ENCODE measurements around the gene CNTNAP5.

The CNTNAP5 gene

DNA sequence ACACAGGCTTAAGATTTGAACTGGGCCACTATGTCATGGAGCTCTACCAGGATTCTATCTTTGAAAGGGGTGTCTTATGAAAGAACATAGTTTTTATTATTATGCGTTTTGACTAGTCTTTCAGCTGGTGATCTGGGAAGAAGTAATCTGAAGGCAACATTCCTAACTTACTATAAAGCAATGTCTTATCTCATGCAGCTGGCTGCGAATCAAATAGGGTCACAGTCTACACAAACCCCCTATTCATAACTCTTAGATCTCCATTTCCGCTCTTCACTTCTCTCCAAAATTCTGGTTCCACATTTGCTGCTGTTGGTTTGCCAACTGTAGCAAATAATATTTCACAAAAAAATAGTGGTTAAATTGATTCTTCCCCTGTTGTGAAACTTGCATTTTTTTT lies 813.3 kb downstream of the CNTNAP5 start:
- no peak for DNase-seq
- Mint-ChIP-seq H3K27me3 (no peaks in the 10 kb centered on the region), H3K4me1 (ENCODE audit: low read depth) (no peaks in the 10 kb centered on the region), H3K4me3 (no peak overlapping the region), H3K36me3 (ENCODE audit: low read depth) (no peaks in the 10 kb centered on the region), H3K27ac (no peak overlapping the region), H3K9me3 (peaks cover 2% of the 10 kb centered on the region)

DNA sequence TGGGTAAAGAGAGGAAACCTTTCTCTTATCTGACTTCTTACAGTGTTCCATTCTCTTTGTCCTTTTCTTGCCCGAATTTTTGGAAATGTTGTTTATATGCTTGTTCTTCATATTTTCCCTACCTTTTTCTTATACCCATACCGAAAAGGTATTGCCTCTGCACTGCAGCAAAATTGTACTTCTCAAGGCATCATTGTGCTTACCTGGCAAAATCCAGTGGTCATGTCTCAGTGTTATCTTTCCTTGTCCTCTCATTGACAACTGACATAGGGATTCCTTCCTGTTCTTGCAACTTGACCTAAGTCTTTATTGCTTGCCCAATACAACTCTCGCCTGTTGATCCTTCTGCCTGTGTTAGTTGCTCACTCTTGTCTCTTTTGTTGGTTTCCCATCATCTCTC lies 842.2 kb downstream of the CNTNAP5 start:
- no peaks in the 10 kb centered on the region for H3K27me3 Mint-ChIP-seq
- no peak for DNase-seq

DNA sequence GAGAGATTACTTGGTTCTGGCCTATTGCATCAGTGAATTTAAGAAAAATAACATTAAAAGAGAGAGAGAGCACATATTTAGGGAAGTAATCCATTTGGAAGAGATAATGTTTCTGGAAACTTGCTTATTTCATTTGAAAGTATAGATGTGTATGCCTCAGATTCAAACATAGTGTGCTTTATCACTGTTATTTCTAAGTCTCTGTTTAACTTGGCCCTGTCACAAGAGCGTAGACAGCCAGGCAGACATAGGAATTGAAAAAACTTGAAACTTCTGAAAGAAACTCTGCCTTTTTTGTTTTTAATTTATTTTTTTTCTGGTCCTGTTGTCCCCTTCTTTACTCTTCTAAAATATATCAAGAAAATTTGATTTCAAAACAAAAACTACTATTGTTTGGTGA lies 849.1 kb downstream of the CNTNAP5 start:
- Mint-ChIP-seq H3K9me3 (peaks cover 7% of the 10 kb centered on the region), H3K27ac (no peak overlapping the region), H3K36me3 (ENCODE audit: low read depth) (no peaks in the 10 kb centered on the region), H3K4me3 (no peak overlapping the region), H3K4me1 (ENCODE audit: low read depth) (no peaks in the 10 kb centered on the region), H3K27me3 (no peaks in the 10 kb centered on the region)
- no peak for DNase-seq

More for the DNA sequence above, 842.2 kb downstream of the CNTNAP5 start:
- H3K9me3 Mint-ChIP-seq: peaks cover 10% of the 10 kb centered on the region
- no peaks in the 10 kb centered on the region for H3K4me1 Mint-ChIP-seq (ENCODE audit: low read depth)
- no peak overlapping the region for H3K27ac Mint-ChIP-seq
- no peak overlapping the region for H3K4me3 Mint-ChIP-seq
- no peaks in the 10 kb centered on the region for H3K36me3 Mint-ChIP-seq (ENCODE audit: low read depth)

DNA sequence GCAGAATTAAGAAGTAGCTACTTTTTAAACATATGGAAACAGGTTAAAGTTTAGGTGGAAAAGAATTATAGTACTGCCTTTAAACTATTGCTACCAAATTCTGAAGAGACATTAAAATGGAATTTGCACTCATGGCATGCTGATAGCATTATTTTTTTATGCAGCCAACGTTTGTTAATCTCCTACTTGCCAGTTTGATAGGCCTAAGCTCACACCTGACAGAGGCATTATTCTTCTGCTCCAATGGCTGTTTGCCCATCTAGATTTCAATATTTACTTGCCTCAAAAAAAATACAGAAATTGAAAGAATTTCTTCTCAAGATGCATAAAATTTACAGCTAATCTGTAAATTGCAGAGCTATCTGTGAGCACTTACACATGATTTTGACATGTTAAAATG lies 849.6 kb downstream of the CNTNAP5 start:
- no peak for DNase-seq
- H3K9me3 Mint-ChIP-seq: peaks cover 7% of the 10 kb centered on the region
- no peaks in the 10 kb centered on the region for H3K4me1 Mint-ChIP-seq (ENCODE audit: low read depth)
- no peak overlapping the region for H3K27ac Mint-ChIP-seq
- no peak overlapping the region for H3K4me3 Mint-ChIP-seq
- no peaks in the 10 kb centered on the region for H3K36me3 Mint-ChIP-seq (ENCODE audit: low read depth)
- H3K27me3 Mint-ChIP-seq: no peaks in the 10 kb centered on the region

DNA sequence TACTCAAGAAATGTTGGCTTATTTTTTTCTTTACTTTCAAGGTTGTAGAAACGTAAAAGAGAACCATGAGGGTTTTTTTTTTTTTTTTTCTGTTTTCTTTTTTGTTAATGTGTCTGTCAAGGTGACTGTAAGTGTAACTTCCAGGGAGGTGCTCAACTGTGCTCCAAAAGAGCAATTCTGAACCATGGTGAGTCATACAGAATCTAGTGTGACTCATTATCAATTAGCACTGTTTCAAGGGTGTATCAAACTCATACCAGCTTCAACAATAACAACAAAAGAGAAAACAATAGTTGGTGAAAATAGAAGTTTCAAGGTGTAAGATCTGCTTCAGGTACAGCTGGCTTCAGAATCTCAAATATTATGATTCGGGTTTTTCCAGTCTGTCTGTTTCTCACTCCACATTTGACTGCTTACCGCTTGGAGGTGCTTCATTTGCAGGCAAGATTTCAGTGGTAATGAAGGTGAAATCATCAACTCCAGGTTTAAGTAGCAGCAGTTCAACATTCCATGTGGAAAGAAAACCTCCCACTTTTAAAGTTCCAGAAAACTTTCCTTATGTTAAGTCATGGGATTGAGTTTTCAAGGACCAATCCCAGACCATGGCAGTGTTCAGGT lies 850.6 kb downstream of the CNTNAP5 start:
- Mint-ChIP-seq H3K36me3 (ENCODE audit: low read depth) (no peaks in the 10 kb centered on the region), H3K27me3 (no peaks in the 10 kb centered on the region), H3K4me3 (no peak overlapping the region), H3K9me3 (peaks cover 8% of the 10 kb centered on the region), H3K27ac (no peak overlapping the region), H3K4me1 (ENCODE audit: low read depth) (no peaks in the 10 kb centered on the region)
- no peak for DNase-seq

DNA sequence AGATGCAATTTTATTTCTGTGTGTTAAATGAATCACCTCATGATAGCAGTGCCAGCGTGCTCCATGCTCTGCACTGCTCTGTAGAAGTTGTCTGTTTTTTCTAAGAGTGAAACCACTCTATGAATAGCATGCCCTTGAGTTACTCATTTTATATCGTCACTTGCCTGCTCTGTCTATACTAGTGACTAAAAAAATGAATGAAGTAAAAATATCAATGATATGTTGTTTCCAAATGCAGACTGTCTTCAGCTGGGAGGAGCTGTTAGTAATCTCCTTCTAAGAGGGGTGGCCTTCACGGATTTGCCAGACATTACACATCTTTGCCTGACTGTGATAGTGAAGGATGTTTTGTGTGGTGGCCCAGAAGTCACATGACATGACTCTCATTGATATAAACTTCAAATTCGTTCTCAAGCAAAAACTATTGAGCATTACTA lies 852.1 kb downstream of the CNTNAP5 start:
- no peak for DNase-seq
- no peaks in the 10 kb centered on the region for H3K27me3 Mint-ChIP-seq
- H3K27ac Mint-ChIP-seq: no peak overlapping the region

DNA sequence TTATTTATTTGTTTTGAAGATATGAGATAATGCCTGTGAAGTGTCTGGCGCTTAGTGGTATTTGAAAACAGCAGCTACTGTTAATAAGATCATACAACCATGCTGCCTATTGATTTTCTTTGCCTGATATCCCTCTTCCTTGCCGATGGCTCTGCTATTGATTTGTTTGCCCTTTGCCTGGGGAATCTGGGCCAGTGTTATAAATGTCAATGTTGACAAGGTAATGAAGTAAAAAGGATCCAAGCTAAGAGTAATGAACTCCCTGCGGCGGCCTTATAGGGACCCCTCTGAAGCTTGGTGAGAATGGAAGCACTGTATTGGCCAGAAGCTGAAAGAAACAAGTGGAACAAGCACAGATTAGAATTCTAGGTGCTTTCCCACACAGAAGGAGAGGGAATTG lies 854.6 kb downstream of the CNTNAP5 start:
- Mint-ChIP-seq H3K9me3 (peaks cover 16% of the 10 kb centered on the region), H3K4me1 (ENCODE audit: low read depth) (no peaks in the 10 kb centered on the region), H3K27me3 (no peaks in the 10 kb centered on the region), H3K27ac (no peak overlapping the region), H3K4me3 (no peak overlapping the region), H3K36me3 (ENCODE audit: low read depth) (no peaks in the 10 kb centered on the region)
- no peak for DNase-seq

More for the DNA sequence above, 852.1 kb downstream of the CNTNAP5 start:
- Mint-ChIP-seq H3K9me3 (peaks cover 9% of the 10 kb centered on the region), H3K4me1 (ENCODE audit: low read depth) (no peaks in the 10 kb centered on the region), H3K4me3 (no peak overlapping the region), H3K36me3 (ENCODE audit: low read depth) (no peaks in the 10 kb centered on the region)

DNA sequence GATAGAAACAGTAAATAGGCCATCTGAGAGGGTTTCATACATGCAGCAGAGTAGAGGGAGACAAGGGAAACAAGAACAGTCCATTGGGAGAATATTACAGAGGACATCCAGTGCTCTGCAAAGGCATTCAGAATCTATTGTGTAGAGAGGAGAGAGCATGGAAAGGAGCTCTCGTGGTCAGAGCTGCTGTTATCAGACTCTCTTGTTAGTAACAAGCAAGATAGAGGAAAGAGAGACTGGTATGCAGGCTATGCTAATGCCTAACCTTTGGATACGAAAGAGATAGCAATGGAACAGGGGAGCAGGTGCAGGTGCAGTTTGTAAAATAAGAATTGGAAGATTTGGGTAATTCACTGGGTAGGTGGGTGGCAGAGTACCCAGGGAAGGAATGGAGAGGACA lies 855.9 kb downstream of the CNTNAP5 start:
- Mint-ChIP-seq H3K27ac (no peak overlapping the region), H3K27me3 (no peaks in the 10 kb centered on the region), H3K4me3 (no peak overlapping the region), H3K9me3 (peaks cover 13% of the 10 kb centered on the region), H3K36me3 (ENCODE audit: low read depth) (no peaks in the 10 kb centered on the region), H3K4me1 (ENCODE audit: low read depth) (no peaks in the 10 kb centered on the region)
- DNase-seq: no peak

DNA sequence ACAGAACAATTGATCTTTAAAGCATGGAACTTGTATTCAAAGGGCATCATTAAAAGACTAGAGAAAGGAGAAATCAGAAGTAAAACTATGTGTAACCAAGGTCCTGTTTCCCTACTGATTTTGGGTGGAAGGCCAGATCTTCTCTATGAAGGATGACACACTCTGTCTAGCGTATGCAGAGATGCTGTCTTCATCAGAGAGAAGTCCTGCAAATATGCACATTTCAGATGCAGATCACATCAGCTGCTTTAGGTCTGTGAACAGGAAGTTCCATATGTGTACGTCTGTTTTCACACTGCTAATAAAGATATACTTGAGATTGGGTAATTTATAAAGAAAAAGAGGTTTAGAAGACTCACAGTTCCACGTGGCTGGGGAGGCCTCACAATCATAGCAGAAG lies 857.3 kb downstream of the CNTNAP5 start:
- no peaks in the 10 kb centered on the region for H3K4me1 Mint-ChIP-seq (ENCODE audit: low read depth)
- no peak overlapping the region for H3K4me3 Mint-ChIP-seq
- no peaks in the 10 kb centered on the region for H3K36me3 Mint-ChIP-seq (ENCODE audit: low read depth)
- H3K27ac Mint-ChIP-seq: no peak overlapping the region
- H3K27me3 Mint-ChIP-seq: no peaks in the 10 kb centered on the region
- H3K9me3 Mint-ChIP-seq: peaks cover 19% of the 10 kb centered on the region
- DNase-seq: no peak

DNA sequence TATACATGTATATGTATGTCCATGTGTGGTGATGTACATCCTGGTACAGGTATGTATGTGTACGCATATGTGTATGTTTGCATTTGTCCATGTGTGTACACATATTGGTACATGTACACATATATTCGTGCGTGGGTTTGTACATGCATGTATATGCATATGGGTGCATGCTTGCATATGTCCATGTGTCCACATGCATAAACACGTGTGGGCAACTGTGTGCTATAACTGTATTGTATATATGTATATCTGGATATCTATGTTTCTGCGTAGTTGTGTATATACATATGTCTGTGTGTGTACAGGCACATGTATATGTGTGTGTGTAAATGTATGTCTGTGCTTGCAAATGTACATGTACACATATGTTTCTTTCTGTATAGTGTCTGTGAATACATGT lies 858.5 kb downstream of the CNTNAP5 start:
- no peak overlapping the region for H3K27ac Mint-ChIP-seq
- H3K9me3 Mint-ChIP-seq: peaks cover 17% of the 10 kb centered on the region

DNA sequence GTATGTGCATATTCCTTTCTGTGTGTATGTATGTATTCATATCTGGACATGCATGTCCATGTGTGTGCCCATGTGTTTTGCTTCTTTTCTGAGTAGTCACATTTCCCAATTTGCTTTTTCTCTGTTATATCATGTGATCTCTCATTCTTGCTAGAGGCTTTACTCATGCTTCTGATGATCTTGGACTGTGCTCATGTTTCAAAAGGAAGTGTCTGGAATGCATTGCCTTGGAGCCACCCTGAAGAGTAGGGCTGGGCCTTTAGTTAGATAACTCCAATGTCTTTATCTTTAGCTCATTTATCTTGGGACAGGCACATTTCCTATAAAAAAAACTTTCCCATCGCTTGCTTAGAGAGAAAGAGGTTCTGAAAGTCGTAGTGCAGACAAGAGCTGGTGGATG lies 859.2 kb downstream of the CNTNAP5 start:
- H3K36me3 Mint-ChIP-seq (ENCODE audit: low read depth): no peaks in the 10 kb centered on the region
- no peak for DNase-seq
- H3K27ac Mint-ChIP-seq: no peak overlapping the region
- H3K4me3 Mint-ChIP-seq: no peak overlapping the region
- H3K9me3 Mint-ChIP-seq: peaks cover 15% of the 10 kb centered on the region
- H3K27me3 Mint-ChIP-seq: no peaks in the 10 kb centered on the region
- no peaks in the 10 kb centered on the region for H3K4me1 Mint-ChIP-seq (ENCODE audit: low read depth)

More for the DNA sequence above, 858.5 kb downstream of the CNTNAP5 start:
- Mint-ChIP-seq H3K4me3 (no peak overlapping the region), H3K4me1 (ENCODE audit: low read depth) (no peaks in the 10 kb centered on the region), H3K27me3 (no peaks in the 10 kb centered on the region), H3K36me3 (ENCODE audit: low read depth) (no peaks in the 10 kb centered on the region)
- DNase-seq: no peak

DNA sequence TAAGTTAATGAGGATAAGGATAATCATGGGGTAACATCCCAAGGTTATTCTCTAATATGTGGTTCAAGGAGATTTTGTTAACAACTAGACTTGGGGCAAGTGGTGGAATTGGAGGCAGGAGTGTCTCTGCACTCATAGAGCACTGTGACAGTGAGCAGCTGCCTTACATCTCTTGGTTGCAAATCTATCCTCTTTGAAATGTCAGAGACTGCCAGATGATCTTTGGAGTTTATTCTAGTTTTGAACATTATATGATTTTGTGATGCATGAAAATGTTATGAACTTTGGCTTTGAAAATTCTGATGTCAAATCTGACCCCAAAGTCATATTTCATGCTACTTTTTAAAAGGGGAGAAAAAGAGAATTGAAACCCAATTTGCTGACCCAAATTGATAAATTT lies 861.1 kb downstream of the CNTNAP5 start:
- no peak overlapping the region for H3K27ac Mint-ChIP-seq
- H3K36me3 Mint-ChIP-seq (ENCODE audit: low read depth): no peaks in the 10 kb centered on the region
- H3K9me3 Mint-ChIP-seq: peaks cover 14% of the 10 kb centered on the region
- no peaks in the 10 kb centered on the region for H3K4me1 Mint-ChIP-seq (ENCODE audit: low read depth)
- H3K4me3 Mint-ChIP-seq: no peak overlapping the region
- H3K27me3 Mint-ChIP-seq: no peaks in the 10 kb centered on the region
- no peak for DNase-seq

DNA sequence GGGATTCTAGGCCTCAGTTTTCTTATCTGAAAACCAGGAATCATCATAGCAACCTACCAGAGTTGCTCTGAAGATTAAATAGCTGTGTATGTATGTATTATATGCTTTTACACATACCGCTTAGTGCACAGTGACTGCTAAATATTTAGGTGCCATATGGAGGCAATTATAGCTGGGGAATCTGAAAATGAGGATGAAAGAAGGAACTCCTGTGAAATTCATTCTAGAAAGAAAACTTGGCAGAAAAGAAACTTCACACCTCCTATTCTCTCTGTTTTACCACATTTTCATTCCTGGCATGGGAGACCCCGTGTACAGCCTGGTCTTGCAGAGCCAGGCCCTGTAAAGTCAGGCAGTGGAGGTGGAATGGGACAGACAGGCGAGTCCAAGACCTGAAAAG lies 862.4 kb downstream of the CNTNAP5 start:
- Mint-ChIP-seq H3K36me3 (ENCODE audit: low read depth) (no peaks in the 10 kb centered on the region), H3K27me3 (no peaks in the 10 kb centered on the region), H3K4me3 (no peak overlapping the region), H3K27ac (no peak overlapping the region), H3K4me1 (ENCODE audit: low read depth) (no peaks in the 10 kb centered on the region), H3K9me3 (peaks cover 14% of the 10 kb centered on the region)
- no peak for DNase-seq

DNA sequence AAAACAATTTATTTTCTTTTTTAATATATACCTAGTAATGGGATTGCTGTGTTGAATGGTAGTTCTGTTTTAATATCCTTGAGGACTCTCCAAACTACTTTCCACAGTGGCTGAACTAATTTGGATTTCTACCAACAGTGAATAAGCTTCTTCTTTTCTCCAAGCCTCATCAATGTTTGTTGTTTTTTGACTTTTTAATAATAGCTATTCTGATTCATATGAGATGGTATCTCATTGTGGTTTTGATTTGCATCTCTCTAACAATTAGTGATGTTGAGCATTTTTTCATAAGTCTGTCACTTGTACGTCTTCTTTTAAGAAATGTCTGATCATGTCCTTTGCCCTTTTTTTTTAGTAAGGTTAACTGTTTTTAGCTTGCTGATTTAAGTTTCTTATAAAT lies 863.3 kb downstream of the CNTNAP5 start:
- no peaks in the 10 kb centered on the region for H3K27me3 Mint-ChIP-seq
- no peaks in the 10 kb centered on the region for H3K36me3 Mint-ChIP-seq (ENCODE audit: low read depth)
- H3K27ac Mint-ChIP-seq: no peak overlapping the region
- H3K4me3 Mint-ChIP-seq: no peak overlapping the region
- DNase-seq: no peak
- peaks cover 17% of the 10 kb centered on the region for H3K9me3 Mint-ChIP-seq
- no peaks in the 10 kb centered on the region for H3K4me1 Mint-ChIP-seq (ENCODE audit: low read depth)

DNA sequence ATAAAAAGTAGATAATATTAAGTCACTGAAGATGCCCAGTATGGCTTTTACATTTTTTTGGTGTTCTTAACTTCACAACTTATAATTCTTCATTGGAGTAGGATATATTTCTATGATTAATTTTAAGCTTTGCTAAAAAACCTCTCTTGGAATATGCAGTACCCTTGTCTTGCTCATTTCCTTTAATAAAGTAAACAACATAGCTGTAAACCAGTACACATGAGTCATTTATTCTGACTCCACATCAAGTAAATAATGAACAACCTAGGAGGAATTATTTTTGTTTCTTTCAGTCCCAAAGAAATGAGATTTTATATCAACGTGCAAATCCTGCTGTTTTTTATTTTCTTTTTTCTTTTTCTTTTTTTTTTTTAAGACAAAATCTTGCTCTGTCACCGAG lies 869.1 kb downstream of the CNTNAP5 start:
- Mint-ChIP-seq H3K4me3 (no peak overlapping the region), H3K9me3 (peaks cover 6% of the 10 kb centered on the region), H3K36me3 (ENCODE audit: low read depth) (no peaks in the 10 kb centered on the region), H3K27ac (no peak overlapping the region), H3K27me3 (no peaks in the 10 kb centered on the region), H3K4me1 (ENCODE audit: low read depth) (no peaks in the 10 kb centered on the region)
- DNase-seq: no peak

DNA sequence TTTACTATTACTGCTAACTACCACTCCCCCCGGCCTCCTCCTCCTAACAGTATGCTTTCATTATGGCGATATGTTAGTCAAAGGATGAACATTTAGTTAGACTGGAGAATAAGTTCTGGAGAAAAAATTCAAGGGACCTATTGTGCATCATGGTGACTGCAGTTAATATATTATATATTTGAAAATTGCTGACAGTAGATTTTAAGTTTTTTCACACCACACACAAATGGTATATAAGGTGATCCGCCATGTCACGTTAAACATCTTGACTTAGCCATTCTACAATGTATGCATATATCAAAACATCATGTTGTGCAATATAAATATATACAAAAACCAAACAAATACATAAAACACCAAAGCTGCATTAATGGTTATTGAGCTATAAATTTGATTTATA lies 873.7 kb downstream of the CNTNAP5 start:
- no peak for DNase-seq
- Mint-ChIP-seq H3K27me3 (no peaks in the 10 kb centered on the region), H3K4me1 (ENCODE audit: low read depth) (no peaks in the 10 kb centered on the region), H3K36me3 (ENCODE audit: low read depth) (no peaks in the 10 kb centered on the region), H3K4me3 (no peak overlapping the region), H3K9me3 (peaks cover 5% of the 10 kb centered on the region), H3K27ac (no peak overlapping the region)
